Lower leg skin (tissue), 3 donors: ENCODE measurements around the gene RPIA.

ENCODE experiments used
- POLR2A ChIP-seq, 2 donors: fragments of 450-650 bp; IDR thresholded peaks; one replicate each; pipeline ENCODE4 v1.6.1; 2016 to 2017; ENCODE audit warnings: antibody characterized with exemption in 2 of 2, mild to moderate bottlenecking in 1 of 2, moderate library complexity in 1 of 2
- TF ChIP-seq, protein P1 (sequence below), 3 donors: fragments of 450-650 bp; IDR thresholded peaks; one replicate each; pipeline ENCODE4 v1.5.1; 2016; ENCODE audit warnings: antibody characterized with exemption in 3 of 3, mild to moderate bottlenecking in 3 of 3, moderate library complexity in 2 of 3

DNA sequence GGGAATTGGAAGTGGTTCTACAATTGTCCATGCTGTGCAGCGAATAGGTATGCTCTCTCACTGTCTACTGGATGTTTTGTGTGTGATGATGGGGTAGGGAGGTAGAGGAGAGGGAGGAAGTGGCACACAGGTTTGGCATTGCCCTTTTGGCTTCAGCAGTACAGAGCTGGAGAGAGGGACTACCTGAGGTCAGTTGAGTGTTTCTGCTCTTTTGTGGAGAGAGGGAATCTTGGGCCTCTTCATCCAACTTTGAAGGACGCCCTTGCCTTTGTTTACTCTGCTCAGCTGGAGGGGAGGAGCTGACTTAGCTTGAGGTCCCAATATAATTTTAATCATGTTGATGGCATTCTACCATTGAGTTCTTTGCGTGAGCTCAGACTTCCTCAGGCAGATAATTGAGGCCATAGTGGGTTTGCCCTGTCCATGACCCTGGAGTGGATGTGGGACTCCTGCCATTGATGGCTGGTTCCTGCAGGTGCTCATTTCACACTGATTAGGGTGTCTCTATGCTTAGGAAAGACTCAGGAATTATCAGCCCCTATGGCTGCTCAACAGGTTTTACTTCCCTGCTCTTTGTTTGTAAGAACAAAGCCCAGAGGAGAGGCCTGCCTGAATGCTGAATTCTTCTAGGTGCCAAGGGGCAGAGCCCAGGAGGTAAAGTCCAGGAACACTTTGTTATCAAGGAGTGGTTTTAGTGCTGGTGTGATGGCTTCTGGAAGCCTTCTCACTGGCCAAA lies 7.2 kb downstream of the RPIA start:
- TF ChIP-seq, protein P1, sequence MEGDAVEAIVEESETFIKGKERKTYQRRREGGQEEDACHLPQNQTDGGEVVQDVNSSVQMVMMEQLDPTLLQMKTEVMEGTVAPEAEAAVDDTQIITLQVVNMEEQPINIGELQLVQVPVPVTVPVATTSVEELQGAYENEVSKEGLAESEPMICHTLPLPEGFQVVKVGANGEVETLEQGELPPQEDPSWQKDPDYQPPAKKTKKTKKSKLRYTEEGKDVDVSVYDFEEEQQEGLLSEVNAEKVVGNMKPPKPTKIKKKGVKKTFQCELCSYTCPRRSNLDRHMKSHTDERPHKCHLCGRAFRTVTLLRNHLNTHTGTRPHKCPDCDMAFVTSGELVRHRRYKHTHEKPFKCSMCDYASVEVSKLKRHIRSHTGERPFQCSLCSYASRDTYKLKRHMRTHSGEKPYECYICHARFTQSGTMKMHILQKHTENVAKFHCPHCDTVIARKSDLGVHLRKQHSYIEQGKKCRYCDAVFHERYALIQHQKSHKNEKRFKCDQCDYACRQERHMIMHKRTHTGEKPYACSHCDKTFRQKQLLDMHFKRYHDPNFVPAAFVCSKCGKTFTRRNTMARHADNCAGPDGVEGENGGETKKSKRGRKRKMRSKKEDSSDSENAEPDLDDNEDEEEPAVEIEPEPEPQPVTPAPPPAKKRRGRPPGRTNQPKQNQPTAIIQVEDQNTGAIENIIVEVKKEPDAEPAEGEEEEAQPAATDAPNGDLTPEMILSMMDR (IDR thresholded peaks at IDR 0.05), result no peak
- TF ChIP-seq POLR2A (IDR thresholded peaks at IDR 0.05), result no peak
